GM21825 (cell line): Measurements from ENCODE around the gene PRAC1.

Experiments
- ATAC-seq: cut with Tn5 transposase; IDR thresholded peaks from one replicate; pipeline ENCODE4 v1.9.1; 2021; ENCODE audit warnings: mild to moderate bottlenecking, moderate library complexity; ENCODE audit not compliant: unreplicated experiment

PRAC1 gene

DNA sequence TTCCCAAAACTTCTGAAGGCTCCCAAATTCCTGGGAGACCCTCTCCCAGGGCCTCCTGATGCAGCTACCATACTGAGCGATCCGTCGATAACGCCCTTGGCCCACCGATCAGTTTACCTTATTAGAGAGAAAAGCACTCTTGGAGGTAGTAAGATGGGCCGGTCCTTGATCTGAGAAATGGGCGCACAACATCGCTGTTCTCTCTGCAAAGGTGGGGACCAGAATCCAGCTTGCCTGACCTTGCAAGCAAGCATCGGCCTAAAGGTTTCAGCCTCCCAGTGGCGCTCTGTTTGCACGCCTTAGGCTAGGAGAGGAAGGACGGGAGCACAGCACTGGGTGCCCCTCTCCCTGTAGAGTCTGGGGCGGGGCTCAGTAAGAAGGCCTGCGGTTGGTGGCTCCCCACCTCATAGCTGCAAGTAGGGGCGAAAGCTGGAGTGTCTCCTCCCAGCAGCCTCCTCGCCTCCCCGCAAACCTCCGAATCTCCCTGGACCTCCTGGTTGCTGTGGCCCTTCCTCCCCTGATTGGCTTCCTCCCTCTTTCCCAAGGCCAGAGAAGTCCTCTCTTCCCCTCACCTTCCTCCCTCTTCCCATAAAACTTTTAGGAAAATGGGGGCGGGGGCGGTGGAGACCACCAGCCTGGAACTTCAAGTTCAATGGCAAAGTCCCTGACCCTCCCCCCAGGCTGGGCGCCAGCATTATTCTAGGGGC is at the start of gene PRAC1:
PRAC1 (minus strand) TSS at position 318 of the 707 bp plus-strand sequence; CDS start at position 192, 126 bp downstream.
- ATAC-seq, result no peak

DNA sequence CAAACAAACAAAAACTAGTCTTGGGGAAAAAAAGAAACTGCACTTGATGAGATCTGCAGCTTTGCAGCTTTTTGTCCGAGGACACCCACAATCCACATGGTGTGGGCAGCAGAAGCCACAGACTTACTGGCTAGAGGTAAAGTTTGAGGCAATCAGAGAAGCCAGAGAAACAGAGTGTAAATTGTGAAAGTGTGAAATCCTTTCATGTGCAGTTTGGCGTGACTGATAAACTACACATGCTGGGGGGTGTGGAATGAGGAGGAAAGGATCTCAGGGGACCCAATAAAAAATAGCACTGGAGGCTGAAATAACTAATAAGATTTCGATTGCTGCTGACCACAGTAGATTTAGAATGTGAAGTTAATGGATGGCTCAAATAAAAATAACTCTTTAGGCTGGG is 48.6 kb upstream of the PRAC1 start:
- ATAC-seq, result no peak

DNA sequence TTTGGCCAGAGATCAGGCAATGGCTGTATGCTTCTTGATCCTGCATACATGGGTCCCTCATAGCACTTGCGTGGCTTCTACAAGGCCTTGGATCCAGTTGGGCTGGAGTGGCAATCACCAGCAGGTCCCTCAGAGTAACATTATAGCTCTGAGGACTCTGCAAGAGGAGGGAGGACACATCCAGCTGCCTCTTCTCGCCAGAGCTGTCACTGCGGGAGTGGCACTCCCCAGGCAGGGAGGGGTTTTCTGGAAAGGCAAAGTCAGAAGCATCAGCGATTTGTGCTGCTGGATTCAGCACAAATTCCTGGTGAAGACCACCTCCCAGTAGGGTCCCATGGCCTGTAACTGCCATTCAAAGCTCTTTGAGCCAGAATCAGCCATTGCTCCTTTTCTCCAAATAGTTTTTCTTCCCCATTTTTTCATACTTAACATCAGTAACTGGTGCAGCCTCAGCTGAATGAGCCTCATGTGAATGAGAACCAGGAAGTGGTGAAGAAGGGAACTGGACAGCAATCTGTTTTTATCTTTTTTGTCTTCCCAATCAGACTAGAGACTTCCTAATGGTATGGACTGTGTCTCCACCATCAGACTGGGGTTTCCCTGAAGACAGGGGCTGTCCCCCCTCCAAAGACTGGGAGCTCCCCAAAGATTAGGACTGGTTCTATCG is 46.8 kb upstream of the PRAC1 start:
- ATAC-seq, result no peak

DNA sequence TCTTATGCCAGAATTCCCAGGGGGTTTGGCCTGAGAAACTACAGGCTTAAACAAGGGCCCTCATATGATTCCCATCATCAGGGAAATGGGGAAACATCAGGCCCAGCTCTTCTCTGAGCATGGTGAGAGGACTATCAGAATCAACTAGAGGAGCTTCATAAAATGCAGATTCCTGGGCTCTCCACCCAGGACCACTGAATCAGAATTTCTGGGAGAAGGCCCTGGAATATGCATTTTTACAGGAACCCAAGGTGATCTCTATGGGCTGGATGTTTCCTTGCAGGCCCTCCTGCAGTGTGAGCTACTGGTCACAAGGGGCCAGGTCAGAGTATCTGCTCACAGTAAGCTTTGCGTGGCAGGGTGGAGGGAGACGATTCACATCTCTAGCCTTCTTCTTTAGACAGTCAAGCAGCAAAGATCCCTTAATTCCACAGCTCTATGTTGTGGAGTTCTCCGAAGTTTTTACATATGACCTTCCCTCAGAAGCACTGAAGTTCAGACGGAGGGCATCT is 45.0 kb upstream of the PRAC1 start:
- ATAC-seq, result no peak

DNA sequence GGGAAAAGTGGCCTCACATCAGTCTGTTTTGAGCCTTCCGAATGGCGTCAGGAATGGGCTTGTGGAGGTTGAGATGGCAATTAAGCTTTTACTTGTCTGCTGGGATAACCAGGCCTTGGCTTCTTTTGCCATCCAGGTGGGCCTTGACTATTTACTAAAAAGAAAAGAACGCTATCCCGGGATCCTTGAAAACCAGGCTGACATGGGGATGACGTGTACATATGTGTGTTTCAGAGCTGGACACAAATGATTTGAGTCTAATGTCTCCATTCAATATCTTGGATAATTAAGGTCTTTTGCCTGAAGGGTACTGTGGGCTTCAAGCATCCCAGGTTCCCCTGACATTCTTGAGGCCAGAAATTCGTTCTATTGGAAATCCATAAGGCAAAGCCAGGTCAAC is 38.8 kb upstream of the PRAC1 start:
- no peak for ATAC-seq

DNA sequence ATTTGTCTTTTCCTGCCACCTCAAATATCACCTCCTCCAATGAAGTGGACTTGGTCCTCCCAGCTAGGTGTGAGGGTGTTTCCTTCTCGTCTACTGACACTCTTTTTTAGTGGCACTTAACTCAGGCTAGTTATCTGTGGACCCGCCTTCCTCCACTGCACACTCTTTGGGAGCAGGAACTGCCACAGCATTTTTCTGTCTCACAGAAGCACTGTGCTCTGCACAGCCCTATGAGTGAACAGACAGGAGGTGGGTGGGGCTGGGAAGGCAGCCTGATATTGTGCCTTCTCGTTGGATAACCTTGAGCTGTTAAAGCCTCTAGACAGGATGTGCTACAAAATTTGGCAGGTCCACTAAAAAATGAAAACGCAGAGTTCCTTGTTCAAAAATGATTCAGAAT is 38.1 kb upstream of the PRAC1 start:
- ATAC-seq, result no peak

DNA sequence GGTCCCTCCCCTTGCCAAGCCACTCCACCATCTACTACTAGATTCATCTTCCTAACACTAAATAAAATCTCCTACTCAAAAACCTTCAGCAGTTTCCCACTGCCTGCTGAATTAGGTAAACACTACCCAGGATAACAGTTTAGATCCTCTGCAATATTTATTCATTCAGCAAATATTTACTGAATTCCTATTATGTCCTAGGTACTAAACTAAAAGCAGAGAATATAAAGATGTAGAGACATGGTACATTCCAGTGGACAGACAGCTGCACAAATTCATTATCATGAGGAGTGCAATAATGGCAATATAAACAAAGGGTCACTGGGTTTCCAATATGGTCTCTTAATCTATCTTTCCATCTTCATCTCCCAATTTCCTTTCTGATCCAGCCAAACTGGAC is 37.0 kb upstream of the PRAC1 start:
- ATAC-seq, result no peak

DNA sequence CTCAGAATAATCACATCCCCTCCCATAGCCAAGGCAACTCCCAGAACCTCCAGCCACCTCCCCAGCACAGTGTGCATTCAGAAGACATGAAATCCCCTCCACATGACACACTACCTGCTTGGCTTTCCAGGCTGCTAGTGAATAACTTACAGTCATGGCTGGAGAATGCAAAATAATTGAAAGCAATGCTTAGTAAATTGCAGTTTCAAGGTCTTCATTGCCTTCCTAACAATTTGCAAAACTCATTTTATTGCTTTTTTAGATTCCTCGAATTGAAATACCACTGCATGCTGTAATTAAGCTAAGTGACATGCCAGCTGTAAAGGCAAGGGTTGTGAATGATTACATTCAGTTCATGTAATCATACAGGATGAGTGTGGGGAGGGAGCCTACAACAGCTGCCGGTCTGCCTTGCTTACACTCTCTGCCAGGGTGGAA is 35.2 kb upstream of the PRAC1 start:
- ATAC-seq, result no peak

DNA sequence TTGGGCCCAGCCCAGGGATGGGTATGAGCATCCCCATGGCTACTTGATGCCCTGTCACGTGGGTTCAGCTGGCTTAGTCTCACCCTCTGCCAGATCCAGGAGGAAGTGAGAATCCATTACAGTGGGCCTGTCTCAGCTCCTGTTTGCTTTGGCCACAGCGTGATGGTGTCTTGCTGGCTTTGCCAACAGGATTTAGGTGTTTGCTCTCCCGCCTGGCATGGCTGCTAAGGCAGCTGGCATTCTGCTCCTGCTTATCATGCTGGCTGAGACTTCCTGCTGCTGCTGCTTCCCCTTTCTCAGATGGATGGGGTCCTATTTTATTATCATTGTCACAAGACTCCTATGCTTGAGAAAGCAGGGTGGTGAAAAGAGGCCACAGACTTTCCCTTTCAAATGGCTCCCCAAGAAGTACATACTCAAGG is 34.5 kb upstream of the PRAC1 start:
- no peak for ATAC-seq

DNA sequence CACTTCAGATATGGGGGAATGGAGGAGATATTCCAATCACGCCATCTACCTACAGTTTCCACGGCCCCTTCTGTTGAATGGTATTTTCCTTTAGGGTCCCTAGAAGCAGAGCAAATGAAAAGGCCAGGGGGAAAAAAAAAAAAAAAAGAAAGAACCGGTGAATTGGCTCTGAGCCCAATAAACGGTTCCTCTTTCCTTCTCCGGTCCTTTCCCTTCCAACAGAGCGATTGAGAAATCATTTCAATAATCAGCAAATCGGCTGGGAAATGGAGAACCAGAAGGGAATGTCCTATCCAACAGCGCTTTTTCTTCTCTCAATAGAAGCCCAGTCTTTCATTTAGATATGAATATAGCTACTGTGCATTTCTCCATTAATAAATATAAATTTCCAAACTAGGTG is 33.0 kb upstream of the PRAC1 start:
- no peak for ATAC-seq

DNA sequence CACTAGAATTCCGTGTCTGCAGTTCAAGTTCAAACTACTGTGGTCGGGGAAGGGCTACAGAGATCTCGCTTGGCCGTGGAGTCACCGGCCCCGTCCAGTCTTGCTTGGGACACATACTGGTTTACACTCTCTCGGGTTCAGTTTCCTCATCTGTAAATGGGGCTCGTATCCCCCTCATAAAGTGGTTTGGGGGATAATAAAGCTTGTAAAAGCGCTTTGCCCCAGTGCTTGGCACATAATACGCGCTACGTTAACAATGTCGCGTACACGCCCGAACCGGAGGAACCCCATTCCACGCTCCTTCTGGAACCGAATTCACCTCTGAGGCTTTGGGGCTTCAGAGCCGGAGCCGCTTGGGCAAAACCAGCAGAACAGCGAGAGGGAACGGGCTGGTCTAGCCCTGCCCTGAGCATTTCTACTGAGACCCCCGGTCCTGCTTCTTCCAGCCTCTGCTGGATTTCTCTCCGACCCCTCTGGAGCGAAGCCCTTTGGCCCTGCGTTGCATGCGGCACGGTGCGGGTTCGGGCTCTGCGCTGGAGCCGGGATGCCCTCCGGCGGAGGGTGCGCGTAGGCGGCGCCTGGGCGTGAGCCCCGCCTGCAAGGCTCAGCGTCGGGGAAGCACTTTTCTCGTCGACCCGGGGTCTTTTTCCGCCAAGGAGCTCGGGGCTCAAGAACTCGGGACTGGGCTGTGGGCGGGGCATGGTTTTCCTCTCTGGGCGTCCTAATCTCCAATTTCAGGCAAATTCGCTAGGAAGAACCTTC is 32.4 kb upstream of the PRAC1 start:
- no peak for ATAC-seq

DNA sequence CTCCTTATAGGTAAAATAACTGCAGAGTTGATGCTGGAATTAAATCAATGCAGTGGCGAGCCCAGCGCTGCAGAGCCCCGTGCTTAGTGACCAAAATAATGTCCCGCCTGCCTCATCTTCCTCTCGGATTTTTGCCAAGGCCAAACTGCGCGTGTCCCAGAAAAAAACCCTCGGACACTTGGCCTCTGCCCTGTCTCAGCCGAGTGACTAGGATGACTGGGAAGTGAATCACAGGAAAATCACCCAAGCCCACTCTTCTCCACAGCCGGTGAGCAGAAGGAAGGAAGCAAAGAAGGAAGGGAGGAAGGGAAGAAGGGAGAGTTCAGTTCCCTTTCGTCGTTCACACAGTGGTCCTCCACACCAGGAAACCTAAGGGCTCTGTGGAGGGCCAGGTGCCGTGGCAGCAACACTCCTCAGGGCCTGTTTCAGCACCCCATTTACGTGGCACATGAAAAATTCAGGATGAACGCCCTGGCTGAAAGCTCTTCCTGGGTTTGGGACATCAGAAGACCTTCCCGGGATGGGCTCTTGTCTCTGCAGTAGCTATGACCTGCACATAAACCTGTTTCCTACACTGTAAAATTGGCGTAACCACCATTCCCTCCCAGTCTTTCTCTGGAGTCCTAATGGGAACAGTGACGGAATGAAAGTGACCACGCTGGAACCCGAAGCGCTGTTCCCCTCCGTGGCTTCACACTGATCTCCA is 31.6 kb upstream of the PRAC1 start:
- no peak for ATAC-seq

DNA sequence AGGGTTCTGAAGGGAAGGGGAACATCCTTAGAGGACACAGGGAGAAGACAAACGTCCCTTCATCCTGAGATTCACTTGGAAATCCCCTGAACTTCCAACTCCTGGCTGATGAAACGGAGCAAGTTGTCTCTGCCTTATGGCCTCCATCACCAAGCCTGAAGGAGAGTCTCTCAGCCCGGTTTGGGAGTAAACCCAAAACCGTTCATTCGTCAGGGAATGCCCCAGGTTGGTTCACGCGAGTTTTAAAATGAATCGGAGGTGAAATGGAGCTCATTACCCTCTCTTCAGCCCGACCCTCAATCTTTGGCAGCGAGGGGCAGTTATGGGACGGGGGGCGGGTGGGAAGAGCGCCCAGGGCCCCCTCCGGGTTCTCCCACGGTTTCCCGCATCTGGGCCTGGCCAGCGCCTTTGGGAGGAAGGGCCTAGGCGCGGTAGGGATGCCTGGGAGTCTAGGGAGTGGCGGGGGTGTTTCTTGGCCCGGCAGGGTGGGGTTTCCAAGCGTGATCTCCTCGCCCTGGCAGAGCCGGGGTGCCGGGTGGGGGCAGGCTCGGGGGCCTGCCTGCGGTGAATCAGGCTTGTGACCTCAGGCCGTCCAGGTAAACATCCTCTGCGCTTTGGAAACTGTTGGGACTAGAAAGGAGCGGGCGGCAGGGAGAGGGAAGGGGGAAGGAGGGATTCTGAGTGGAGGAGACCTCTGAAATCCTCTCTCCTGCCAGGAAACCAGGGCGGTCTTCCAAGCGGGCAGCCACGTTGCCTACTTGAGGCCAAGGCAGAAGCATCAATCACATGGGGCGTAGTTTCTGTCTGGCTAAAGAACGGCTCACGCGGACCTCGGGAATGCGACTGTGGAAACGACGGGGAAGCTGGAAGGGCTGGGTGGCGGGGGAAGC is 30.3 kb upstream of the PRAC1 start:
- no peak for ATAC-seq

DNA sequence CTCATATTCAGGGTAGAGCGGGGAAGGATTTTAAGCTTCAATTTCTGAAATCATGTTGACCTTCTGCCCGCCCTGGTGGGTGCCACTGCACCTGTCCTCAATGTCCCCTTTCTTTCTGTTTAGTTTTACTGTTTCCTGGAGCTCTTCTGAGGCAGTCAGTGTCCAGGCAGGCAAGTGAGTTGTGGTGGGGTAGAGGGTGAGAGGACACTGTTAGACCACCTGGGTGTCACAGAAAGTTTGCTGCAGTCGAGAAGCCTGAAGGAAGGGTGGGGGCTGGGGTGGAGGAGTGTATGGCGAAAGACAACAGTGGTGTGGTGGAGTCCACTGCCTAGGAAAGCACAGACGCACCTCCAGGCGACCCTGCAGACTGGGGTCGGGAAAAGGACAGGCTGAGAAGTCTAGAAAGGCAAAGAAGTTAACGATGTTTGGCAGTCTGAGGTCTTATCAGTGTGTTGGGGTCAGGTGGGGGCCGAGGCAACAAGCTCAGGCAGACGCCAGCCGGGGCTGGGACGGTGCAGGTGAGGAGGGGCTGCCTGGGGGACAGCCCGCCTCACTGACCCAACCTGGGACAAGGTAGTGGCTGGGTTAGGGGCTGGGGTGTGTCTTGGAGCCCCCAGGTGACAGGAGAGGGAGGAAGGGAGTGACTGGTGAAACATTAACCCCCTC is 29.5 kb upstream of the PRAC1 start:
- ATAC-seq, result no peak

DNA sequence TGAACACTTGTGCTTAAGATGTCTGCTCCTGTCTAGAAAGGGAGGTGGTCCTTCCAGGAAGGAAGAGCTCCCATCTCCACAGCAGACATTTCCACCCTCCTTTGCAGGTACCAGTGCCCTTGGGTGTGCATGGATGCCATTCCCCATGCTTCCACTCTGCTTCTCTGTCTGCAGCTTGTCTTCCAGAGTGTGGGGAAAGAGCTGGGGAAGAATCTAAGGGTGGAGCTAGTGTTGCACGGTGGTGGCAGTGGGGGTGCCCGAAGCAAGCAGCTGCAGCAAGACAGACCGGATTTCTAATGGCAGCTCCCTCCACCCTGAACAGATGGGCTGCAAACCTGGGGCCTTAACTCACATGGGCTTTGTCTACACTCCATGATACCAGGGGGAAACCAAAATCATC is 28.9 kb upstream of the PRAC1 start:
- ATAC-seq, result no peak

DNA sequence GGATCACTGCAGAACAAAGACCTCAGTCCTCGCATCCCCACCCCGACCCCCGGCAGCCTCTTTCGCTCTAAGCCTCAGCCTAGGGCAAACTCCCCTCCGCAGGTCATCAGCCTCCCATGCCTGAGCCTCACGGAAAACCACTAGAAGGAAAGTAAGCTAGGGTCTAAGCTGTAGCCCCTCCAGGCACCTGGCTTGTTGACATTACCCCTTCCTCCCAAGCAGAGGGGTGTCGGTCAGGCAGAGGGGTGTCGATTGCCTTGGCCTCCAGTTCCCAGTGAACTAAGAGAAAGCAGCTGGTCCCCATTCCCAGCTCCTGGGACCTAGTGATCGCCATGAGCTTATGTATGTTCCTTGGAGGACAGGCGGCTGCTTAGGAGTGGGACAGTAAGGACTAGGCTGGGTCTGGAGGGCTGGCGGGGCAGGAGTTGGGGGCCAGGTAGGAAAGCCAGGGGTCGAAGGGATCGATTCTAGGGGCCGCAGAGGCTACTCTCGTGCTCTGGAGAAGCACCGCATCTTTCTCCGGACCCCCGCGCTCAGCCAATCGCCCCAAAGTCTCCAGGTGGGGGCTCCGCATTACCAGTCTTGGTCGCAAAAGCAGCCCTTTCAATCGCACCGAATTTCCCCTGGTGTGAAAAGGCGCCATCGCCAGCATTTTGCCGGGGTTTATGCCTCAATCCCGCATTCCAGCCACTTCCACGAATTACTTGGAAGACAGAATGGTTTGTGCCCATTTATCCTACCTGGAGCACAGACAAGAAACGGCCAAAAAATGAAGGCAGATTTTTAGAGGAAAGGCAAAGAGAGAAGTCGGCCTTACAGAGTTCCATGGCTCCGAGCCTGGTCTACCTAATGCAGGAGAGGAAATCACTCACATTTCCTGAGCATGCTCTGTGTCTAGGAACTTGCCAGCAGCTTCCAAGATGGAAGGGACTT is 27.6 kb upstream of the PRAC1 start:
- ATAC-seq, result no peak

DNA sequence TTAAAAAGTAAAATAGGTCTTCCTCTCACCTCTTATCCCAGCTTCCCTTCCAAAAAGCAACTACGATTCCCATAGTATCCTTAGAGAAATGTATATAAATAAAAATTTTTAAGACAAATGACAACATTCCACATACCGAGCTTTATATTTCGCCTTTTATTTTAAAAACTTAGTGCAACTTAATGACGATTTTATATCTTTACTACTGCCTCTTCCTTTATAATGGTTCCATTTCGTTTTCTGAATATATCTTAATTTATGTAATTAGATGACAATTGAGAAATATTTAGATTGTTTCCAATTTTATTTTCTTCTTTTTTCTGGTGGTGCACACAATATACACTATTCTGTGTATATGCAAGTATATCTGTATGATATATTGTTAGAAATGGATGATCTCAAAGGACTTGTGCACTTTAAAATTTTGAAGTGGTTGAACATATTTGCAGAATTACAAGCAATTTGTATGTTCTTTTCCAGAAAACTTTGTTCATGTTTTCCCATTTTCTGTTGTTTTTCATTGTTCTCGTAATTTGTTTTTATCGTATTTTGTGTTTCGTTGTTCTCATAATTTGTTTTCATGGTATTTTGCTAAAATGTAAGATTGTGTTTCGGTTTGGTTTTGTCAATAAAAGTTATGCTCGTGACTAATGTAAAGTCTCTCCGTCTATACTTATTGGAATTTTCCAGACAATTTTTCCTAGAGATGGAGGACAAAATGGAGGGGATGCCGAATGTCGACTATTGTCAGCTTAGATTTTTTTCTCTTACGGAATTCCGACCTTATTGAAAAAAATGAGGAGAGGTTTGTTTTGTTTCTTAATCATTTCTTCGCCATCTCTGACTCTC is 26.6 kb upstream of the PRAC1 start:
- ATAC-seq, result no peak
